ENCODE measurements around the gene TRIM31. TPM values are rescaled to one million over a fixed set of nuclear protein-coding genes. Genes with fewer than 3 reads are reported as not detected.

Gene TRIM31
- total and polyA plus RNA-seq, 10 of the 15 experiments (the other 5 are each of a cell fraction or from before 2014, with no cell fraction given), result 0.09 to 20.5 (median 0.31) TPM; not detected in 3

DNA sequence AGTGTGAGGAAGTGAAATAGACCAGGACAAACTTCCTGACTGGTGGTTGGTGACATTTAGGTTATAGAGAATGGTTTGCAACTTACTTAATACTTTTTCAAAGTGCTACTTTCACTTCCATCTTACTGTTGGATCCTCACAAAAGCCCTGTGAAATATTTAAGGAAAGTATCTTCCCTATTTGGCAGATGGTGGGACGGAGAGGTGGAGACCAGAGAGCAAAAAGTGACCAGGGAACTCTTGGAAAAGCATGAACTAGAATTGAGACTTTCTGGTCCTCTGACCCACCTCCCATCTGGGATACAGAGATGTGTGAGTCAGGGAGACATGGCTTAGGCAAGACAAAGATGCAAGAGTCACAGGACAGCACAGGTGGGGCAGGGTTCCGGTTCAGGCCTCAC lies 45.1 kb upstream of the TRIM31 start:
- Histone ChIP-seq H3K27ac (ENCODE audit: control insufficient read depth, insufficient read depth) (no peak overlapping the region), H2AFZ (ENCODE audit: control insufficient read depth, low read depth, low read length) (no peak overlapping the region), H3K4me3 (no peak overlapping the region), H3K79me2 (ENCODE audit: control insufficient read depth, insufficient read depth, low read length) (no peaks in the 10 kb centered on the region), H3K27me3 (replicated peaks in 1 of 2; ENCODE audit: control insufficient read depth in 2 of 2, insufficient read depth in 2 of 2, low read length in 1 of 2) (peaks cover 2% of the 10 kb centered on the region in 2 experiments; a peak in 3 of 4 replicates), H4K20me1 (ENCODE audit: control insufficient read depth, insufficient read depth) (no peaks in the 10 kb centered on the region), H3K36me3 (ENCODE audit: control insufficient read depth in 2 of 2, insufficient read depth in 2 of 2, low read length in 1 of 2) (no peaks in the 10 kb centered on the region), H3K9me3 (replicated peaks; ENCODE audit: control insufficient read depth, insufficient read depth, low read length) (no peaks in the 10 kb centered on the region), H3K4me1 (ENCODE audit: control insufficient read depth, insufficient read depth, low read length) (peaks cover 4% of the 10 kb centered on the region; the same call in 1 of the 2 replicates), H3K9ac (ENCODE audit: control insufficient read depth, insufficient read depth, low read length) (no peak overlapping the region), H3K4me2 (ENCODE audit: control insufficient read depth, insufficient read depth) (no peak overlapping the region; the same call in 1 of the 2 replicates)
- CTCF ChIA-PET, result interaction anchor here (0.9 to 1.4 kb wide), 2 partner anchors 27 to 55 kb away, joined by 3 to 4 read pairs; no protein-coding TSS in a partner anchor
- TF ChIP-seq ZBTB11 (CRISPR knock-in tag; IDR thresholded peaks at IDR 0.05) (no peak), LARP7 (IDR thresholded peaks at IDR 0.05) (no peak), SRF (IDR thresholded peaks at IDR 0.05; ENCODE audit: low read depth in 2 of 2, low read length in 2 of 2) (no peak), YBX1 (IDR thresholded peaks at IDR 0.05) (no peak), EZH2 (IDR thresholded peaks at IDR 0.05; ENCODE audit: borderline replicate concordance, control insufficient read depth, low read depth, low read length) (no peak), ETV6 (conservative IDR thresholded peaks at IDR 0.05 in 1 of 2, IDR thresholded peaks at IDR 0.05 in 1 of 2; ENCODE audit: borderline replicate concordance in 1 of 2, low read depth in 1 of 2) (no peak), SIN3A (IDR thresholded peaks at IDR 0.05; ENCODE audit: low read depth, low read length) (no peak), STAT1 (conservative IDR thresholded peaks at IDR 0.05) (no peak)
- TF ChIP-seq, protein P1, sequence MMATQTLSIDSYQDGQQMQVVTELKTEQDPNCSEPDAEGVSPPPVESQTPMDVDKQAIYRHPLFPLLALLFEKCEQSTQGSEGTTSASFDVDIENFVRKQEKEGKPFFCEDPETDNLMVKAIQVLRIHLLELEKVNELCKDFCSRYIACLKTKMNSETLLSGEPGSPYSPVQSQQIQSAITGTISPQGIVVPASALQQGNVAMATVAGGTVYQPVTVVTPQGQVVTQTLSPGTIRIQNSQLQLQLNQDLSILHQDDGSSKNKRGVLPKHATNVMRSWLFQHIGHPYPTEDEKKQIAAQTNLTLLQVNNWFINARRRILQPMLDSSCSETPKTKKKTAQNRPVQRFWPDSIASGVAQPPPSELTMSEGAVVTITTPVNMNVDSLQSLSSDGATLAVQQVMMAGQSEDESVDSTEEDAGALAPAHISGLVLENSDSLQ (IDR thresholded peaks at IDR 0.05), result no peak
- DNase-seq (ENCODE audit: low read depth, low spot score) (no peak), ATAC-seq (no peak), FAIRE-seq (peak; percentile 7)
- RAD21 ChIA-PET (ENCODE audit: unreplicated experiment), result no interaction called here
- SMC1A ChIA-PET (ENCODE audit: uncharacterized antibody, unreplicated experiment), result interaction anchor here (1.8 kb wide), 1 partner anchor 55 kb away, joined by 9 read pairs; no protein-coding TSS in a partner anchor
- no TSS peak for BruUV-seq (replicated peaks)
- in situ Hi-C loops (cut with MboI) (no loop called here), intact Hi-C loops (cut with micrococcal nuclease; ENCODE audit: unreplicated experiment) (no loop called here)
- 27% methylated on average over 2 of the region's 2 CpGs for WGBS (ENCODE audit: insufficient coverage, insufficient replicate concordance, low lambda C conversion rate, missing lambda C conversion rate)
- POLR2A ChIA-PET, result no interaction called here

Measured in GM12878 (cell line).